ENCODE data around the gene NUDT3. TPM values are rescaled to one million over a fixed set of nuclear protein-coding genes. Genes with fewer than 3 reads are reported as not detected.
A peak's percentile ranks its signal among the peaks of the same experiment; 100 is the strongest.

Gene NUDT3
- total and polyA plus RNA-seq, 9 of the 15 experiments (the other 6 are each of a cell fraction or from before 2014, with no cell fraction given), result 5.4 to 81.2 (median 56.4) TPM

DNA sequence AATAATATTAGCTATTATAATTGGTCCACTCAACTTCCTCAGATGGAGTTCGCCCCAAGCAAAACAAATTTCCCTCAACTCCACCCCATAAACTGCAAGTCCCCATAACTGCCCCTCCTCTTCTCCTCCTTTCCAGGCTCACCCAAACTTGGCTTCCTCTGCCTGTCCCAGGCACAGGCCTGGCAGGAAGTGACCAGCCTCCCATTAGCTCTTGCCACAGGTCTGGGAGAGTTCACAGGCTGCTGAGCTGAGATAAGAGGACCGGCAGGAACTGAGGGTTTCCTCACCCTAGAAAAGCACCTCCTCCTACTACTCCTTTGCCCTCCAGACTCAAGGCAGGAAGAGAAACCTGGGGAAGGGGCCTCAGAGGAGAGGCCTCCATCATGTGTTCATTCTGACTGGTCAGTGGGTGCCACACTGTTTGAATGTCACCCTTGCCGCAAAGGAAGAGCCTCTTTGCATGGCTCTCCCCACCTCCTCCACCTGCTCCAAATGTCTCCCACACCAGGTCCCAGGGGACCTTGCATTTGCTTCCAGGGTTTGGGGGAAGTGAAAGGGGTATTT, 119.1 kb downstream of the NUDT3 start (continued):
- TF ChIP-seq, protein P1, sequence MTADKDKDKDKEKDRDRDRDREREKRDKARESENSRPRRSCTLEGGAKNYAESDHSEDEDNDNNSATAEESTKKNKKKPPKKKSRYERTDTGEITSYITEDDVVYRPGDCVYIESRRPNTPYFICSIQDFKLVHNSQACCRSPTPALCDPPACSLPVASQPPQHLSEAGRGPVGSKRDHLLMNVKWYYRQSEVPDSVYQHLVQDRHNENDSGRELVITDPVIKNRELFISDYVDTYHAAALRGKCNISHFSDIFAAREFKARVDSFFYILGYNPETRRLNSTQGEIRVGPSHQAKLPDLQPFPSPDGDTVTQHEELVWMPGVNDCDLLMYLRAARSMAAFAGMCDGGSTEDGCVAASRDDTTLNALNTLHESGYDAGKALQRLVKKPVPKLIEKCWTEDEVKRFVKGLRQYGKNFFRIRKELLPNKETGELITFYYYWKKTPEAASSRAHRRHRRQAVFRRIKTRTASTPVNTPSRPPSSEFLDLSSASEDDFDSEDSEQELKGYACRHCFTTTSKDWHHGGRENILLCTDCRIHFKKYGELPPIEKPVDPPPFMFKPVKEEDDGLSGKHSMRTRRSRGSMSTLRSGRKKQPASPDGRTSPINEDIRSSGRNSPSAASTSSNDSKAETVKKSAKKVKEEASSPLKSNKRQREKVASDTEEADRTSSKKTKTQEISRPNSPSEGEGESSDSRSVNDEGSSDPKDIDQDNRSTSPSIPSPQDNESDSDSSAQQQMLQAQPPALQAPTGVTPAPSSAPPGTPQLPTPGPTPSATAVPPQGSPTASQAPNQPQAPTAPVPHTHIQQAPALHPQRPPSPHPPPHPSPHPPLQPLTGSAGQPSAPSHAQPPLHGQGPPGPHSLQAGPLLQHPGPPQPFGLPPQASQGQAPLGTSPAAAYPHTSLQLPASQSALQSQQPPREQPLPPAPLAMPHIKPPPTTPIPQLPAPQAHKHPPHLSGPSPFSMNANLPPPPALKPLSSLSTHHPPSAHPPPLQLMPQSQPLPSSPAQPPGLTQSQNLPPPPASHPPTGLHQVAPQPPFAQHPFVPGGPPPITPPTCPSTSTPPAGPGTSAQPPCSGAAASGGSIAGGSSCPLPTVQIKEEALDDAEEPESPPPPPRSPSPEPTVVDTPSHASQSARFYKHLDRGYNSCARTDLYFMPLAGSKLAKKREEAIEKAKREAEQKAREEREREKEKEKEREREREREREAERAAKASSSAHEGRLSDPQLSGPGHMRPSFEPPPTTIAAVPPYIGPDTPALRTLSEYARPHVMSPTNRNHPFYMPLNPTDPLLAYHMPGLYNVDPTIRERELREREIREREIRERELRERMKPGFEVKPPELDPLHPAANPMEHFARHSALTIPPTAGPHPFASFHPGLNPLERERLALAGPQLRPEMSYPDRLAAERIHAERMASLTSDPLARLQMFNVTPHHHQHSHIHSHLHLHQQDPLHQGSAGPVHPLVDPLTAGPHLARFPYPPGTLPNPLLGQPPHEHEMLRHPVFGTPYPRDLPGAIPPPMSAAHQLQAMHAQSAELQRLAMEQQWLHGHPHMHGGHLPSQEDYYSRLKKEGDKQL (CRISPR knock-in tag; IDR thresholded peaks at IDR 0.05; ENCODE audit: borderline replicate concordance), result no peak
- TF ChIP-seq, protein P2, sequence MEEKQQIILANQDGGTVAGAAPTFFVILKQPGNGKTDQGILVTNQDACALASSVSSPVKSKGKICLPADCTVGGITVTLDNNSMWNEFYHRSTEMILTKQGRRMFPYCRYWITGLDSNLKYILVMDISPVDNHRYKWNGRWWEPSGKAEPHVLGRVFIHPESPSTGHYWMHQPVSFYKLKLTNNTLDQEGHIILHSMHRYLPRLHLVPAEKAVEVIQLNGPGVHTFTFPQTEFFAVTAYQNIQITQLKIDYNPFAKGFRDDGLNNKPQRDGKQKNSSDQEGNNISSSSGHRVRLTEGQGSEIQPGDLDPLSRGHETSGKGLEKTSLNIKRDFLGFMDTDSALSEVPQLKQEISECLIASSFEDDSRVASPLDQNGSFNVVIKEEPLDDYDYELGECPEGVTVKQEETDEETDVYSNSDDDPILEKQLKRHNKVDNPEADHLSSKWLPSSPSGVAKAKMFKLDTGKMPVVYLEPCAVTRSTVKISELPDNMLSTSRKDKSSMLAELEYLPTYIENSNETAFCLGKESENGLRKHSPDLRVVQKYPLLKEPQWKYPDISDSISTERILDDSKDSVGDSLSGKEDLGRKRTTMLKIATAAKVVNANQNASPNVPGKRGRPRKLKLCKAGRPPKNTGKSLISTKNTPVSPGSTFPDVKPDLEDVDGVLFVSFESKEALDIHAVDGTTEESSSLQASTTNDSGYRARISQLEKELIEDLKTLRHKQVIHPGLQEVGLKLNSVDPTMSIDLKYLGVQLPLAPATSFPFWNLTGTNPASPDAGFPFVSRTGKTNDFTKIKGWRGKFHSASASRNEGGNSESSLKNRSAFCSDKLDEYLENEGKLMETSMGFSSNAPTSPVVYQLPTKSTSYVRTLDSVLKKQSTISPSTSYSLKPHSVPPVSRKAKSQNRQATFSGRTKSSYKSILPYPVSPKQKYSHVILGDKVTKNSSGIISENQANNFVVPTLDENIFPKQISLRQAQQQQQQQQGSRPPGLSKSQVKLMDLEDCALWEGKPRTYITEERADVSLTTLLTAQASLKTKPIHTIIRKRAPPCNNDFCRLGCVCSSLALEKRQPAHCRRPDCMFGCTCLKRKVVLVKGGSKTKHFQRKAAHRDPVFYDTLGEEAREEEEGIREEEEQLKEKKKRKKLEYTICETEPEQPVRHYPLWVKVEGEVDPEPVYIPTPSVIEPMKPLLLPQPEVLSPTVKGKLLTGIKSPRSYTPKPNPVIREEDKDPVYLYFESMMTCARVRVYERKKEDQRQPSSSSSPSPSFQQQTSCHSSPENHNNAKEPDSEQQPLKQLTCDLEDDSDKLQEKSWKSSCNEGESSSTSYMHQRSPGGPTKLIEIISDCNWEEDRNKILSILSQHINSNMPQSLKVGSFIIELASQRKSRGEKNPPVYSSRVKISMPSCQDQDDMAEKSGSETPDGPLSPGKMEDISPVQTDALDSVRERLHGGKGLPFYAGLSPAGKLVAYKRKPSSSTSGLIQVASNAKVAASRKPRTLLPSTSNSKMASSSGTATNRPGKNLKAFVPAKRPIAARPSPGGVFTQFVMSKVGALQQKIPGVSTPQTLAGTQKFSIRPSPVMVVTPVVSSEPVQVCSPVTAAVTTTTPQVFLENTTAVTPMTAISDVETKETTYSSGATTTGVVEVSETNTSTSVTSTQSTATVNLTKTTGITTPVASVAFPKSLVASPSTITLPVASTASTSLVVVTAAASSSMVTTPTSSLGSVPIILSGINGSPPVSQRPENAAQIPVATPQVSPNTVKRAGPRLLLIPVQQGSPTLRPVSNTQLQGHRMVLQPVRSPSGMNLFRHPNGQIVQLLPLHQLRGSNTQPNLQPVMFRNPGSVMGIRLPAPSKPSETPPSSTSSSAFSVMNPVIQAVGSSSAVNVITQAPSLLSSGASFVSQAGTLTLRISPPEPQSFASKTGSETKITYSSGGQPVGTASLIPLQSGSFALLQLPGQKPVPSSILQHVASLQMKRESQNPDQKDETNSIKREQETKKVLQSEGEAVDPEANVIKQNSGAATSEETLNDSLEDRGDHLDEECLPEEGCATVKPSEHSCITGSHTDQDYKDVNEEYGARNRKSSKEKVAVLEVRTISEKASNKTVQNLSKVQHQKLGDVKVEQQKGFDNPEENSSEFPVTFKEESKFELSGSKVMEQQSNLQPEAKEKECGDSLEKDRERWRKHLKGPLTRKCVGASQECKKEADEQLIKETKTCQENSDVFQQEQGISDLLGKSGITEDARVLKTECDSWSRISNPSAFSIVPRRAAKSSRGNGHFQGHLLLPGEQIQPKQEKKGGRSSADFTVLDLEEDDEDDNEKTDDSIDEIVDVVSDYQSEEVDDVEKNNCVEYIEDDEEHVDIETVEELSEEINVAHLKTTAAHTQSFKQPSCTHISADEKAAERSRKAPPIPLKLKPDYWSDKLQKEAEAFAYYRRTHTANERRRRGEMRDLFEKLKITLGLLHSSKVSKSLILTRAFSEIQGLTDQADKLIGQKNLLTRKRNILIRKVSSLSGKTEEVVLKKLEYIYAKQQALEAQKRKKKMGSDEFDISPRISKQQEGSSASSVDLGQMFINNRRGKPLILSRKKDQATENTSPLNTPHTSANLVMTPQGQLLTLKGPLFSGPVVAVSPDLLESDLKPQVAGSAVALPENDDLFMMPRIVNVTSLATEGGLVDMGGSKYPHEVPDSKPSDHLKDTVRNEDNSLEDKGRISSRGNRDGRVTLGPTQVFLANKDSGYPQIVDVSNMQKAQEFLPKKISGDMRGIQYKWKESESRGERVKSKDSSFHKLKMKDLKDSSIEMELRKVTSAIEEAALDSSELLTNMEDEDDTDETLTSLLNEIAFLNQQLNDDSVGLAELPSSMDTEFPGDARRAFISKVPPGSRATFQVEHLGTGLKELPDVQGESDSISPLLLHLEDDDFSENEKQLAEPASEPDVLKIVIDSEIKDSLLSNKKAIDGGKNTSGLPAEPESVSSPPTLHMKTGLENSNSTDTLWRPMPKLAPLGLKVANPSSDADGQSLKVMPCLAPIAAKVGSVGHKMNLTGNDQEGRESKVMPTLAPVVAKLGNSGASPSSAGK (IDR thresholded peaks at IDR 0.05), result peak; percentile 44; the same call in 1 of the 2 replicates
- TF ChIP-seq TBP (optimal IDR thresholded peaks at IDR 0.05; ENCODE audit: low read depth, low read length), result peak; percentile 55
- TF ChIP-seq ZNF184 (CRISPR knock-in tag; IDR thresholded peaks at IDR 0.05), result no peak
- TF ChIP-seq, protein P3, sequence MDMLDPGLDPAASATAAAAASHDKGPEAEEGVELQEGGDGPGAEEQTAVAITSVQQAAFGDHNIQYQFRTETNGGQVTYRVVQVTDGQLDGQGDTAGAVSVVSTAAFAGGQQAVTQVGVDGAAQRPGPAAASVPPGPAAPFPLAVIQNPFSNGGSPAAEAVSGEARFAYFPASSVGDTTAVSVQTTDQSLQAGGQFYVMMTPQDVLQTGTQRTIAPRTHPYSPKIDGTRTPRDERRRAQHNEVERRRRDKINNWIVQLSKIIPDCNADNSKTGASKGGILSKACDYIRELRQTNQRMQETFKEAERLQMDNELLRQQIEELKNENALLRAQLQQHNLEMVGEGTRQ (CRISPR knock-in tag; IDR thresholded peaks at IDR 0.05), result no peak
- TF ChIP-seq HDGF (IDR thresholded peaks at IDR 0.05), result peak; percentile 58; the same call in 1 of the 2 replicates
- TF ChIP-seq MAFK (IDR thresholded peaks at IDR 0.05; ENCODE audit: low read length), result peak; percentile 31; the same call in 1 of the 2 replicates
